HG03103 (cell line): ENCODE measurements around the gene CRCP.
"Not testable (repeated sequence)": the region's sequence is repeated elsewhere in the genome, so short reads cannot be mapped to it uniquely, and the experiment has no call there.

Source experiments
- ATAC-seq: cut with Tn5 transposase; IDR thresholded peaks from one replicate; pipeline ENCODE4 v1.9.1; 2021; ENCODE audit warnings: low read depth; ENCODE audit not compliant: unreplicated experiment

The CRCP gene

DNA sequence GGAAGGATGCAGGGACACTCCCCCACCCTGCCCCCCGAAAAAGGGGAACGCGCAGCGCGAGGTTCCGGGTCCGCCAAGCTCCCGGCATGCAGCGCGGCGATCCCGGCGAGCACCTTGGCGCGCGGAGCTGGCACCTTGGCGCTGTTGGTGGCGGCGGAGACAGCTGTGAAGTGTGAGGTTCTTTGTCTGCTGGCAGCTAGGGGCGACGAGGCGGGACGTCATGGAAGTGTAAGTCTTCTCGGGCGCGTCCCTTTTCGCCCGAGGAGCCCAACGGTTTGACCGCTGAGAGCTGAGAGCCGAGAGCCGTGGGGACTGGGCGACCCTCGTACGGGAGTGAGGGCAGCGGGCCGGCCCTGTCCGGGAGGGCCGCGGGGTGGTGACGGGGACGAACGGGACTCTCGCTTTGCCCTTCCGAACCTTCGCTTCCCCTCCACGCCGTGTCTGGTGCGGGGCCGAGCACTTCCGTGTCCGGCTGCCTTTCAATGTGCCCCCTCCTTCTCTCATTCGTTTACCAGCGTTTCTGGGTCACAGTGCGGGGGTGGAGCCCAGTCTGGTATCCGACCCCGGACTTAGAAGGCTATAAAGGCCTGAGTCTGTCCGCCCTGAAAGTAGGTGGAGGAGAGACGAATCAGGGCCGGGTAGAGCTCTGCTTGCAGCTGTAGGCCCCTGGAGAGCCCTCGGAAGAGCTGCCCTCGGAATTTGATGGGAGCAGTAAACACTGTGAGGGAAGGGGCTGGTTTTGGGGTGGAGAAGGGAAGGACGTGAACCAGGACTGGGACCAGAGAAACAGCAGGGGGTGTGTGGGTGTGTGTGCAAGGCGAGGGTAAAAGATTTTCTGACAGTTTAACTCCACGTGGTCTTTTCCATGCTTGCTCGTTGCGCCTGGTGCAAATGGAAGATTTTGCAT lies at the start of gene CRCP:
TSS of gene CRCP (plus strand) at position 105 of the 907 bp plus-strand sequence. CDS start at position 221, 116 bp downstream.
- peak; percentile 88 for ATAC-seq

DNA sequence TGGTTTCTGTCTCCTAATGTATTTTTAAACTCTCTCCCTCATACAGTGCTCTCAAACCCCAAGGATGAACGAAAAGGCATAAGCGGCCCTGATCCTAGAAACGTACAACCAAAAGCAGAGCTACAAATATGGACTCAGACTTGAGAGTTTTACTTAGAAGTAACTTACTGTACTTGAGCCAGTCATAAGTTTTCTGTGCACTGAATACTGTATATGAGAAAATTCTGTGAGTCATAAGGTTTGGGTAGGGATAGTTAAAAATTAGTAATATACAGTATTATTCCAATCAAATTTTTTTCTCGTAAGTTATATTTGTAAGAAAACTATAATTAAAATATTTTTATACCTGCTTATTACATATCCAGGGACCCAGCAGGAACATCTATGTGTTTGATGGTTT lies 44.9 kb upstream of the CRCP start:
- ATAC-seq, result no peak

DNA sequence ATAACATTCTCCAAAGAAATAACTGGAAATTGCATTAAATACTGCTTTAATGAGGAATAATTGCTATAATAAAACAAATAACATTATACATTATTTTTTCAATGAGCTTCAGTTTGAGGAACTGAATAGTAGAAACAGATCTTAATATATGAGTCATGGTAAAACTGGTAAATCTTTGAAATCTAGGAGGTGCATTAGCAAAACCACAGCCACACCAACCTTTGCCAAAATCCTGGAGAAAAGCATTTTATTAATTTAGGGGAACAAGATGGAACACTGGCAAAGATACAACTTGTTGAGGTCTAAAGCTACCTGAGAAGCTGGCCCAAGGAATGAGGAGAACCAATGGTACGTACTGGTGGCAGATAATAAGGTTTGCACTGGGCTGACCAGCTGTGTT lies 44.4 kb upstream of the CRCP start:
- no peak for ATAC-seq

DNA sequence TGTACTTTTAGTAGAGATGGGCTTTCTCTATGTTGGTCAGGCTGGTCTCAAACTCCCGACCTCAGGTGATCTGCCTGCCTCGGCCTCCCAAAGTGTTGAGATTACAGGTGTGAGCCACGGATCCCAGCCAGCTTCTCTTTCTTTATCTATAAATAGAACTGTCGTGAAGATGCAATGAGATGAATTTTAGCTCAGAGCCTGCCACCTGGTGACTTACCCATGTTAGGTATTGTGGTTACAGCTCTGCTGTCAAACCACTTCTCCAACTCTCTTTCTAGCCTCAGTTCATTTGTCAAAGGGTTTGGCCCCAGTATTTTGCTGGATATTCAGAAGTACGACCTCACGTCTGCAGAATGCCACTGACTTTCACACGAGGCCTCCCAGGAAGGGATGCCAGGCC lies 42.4 kb upstream of the CRCP start:
- not testable (repeated sequence) for ATAC-seq

DNA sequence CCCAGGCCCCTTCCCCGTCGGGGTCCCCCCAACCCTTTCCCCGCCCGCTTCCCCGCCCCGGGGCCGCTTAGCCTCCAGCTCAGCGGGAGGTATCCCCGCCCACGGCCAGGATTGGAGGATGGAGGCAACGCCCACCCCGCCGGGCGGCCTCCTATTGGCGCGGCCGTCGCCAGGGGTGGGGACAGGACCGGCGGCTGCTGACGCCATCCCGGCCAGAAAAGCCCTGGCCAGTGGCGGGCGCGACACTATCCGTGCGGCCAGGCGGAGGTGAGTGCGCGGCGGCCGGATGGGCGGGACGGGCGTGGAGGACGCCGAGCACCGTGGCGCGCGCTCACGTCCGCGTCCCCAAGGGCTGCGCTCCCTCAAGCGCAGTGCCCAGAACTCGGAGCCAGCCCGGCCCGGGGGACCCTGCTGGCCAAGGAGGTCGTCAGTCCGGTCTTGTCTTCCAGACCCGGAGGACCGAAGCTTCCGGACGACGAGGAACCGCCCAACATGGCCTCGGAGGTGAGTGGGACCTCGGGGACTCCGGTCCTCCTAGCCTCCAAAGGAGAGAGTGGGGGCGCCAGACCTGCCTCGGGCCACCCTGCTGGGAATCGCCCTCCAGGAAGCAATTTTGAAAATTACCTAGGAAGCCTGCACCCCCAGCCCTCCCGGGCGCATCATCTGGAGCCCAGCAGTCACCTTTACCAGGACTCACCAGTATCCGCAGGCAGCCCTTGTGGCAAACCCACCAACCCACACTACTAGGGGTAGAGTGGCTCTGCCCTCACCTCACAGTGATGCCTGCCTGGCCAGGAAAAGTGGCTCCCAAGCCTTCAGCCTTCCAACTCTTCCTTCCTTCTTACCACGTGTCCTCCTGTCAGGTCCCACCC lies 38.8 kb upstream of the CRCP start, which contains the start of gene ASL:
TSS of gene ASL (plus strand) at position 230 of the 872 bp plus-strand sequence. CDS start at position 493, 263 bp downstream.
- ATAC-seq, result peak; percentile 99

DNA sequence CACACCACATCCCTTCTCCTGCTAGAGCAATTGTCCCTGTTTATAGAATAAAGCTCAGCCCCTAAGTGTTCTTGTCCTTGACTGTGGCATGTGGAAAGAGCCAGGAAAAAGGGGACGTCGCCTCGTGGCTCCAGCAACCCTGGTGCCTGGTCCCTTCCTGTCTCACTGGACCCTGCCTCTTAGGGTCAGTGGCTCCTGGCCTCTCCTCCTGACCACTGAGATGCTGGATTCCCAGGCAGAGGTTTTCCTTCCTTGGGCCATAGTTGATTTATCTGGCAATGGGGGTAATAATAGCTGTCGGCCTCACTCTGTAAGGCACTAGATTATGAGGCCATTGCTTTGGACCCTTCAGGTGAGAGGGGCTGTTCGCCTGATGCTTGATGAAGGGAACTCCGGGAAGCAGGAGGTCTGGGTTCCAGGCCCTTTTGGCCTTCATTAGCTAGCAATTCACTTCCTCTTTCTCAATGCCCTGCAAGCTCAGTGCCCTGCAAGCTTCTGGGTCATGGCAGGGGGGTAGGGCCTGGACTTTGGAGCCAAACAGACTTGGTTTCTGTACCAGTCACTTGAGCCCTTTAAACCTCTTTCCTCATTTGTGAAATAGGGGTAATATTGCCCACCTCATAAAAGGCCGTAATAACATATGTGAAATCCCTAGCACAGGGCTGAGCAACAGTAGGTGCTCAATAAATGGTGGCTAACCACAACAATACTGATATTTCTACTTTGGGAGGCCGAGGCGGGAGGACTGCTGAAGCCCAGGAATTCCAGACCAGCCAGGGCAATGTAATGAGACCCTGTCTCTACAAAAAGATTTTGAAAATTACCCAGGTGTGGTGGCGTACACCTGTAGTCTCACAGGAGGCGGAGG lies 38.0 kb upstream of the CRCP start:
- ATAC-seq, result no peak

DNA sequence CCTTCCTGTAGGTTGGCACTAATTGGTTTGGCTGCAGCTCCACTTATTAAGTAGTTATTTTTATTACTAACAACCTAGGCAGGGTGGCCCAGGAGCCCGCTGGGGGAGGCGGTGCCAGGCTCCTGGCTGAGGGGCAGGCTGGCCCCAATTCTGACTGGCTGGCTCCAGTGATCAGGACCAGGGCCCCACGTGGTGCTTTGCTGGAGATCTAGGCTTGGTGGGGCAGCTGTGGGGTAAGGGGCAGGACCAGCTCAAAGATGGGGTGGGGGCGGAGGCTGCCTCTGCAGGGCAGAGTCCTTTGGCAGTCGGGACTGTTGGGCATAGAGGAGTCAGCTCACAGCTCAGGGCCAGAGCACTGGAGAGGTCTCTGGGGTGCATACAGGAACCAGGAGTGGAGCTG lies 36.6 kb upstream of the CRCP start:
- no peak for ATAC-seq

DNA sequence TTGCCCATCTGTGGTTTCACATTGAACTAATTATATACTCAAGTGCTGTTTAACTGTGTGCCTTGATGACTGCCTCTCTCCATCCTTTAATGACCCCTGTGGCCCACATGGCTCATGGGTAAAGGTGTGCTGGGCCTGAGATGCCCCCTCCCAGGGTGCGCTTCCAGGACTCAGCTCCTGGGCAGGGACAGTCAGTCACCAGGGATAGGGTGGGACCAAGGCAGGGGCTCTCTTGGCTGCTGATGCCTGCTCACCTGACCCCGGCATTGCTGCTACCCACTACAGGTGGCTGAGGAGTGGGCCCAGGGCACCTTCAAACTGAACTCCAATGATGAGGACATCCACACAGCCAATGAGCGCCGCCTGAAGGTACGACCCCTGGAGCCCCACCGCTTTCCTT lies 32.6 kb upstream of the CRCP start:
- no peak for ATAC-seq

DNA sequence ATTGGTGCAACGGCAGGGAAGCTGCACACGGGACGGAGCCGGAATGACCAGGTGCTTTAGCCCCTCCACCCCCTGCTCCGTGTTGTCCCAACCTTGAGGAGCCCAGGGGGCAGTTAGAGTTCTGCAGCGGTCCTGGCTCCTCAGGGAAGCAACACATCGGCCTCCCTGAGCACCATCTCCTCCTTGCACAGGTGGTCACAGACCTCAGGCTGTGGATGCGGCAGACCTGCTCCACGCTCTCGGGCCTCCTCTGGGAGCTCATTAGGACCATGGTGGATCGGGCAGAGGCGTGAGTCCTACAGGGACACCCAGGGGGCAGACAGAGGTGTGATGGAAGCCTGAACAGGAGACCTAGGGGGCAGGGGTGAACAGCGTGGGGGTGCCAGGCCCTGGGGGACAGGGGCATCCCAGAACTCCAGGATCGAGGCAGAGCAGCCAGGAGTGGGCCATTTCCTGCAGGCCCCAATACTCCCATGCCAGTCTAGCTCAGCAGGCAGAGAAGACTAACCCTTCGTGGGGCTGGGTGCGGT lies 31.7 kb upstream of the CRCP start:
- no peak for ATAC-seq

DNA sequence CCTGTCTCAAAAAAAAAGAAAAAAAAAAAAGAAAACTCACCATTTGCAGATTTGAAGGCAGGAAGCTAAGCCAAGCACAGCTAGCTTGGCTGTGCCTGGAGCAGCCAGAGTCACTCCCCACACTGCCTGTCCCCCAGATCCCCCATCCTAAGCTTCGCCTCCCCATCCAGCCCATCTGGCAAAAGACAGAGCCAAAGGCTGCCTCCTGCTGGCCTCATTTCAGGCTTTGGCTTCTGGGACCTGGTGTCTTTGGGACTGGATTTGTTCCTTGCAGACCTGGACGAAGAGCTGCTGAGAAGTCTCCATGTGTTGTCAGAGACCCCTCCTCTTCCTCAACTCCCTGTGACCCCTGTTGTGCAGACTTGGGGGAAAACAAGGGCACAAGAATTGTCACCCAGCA lies 31.0 kb upstream of the CRCP start:
- no peak for ATAC-seq

DNA sequence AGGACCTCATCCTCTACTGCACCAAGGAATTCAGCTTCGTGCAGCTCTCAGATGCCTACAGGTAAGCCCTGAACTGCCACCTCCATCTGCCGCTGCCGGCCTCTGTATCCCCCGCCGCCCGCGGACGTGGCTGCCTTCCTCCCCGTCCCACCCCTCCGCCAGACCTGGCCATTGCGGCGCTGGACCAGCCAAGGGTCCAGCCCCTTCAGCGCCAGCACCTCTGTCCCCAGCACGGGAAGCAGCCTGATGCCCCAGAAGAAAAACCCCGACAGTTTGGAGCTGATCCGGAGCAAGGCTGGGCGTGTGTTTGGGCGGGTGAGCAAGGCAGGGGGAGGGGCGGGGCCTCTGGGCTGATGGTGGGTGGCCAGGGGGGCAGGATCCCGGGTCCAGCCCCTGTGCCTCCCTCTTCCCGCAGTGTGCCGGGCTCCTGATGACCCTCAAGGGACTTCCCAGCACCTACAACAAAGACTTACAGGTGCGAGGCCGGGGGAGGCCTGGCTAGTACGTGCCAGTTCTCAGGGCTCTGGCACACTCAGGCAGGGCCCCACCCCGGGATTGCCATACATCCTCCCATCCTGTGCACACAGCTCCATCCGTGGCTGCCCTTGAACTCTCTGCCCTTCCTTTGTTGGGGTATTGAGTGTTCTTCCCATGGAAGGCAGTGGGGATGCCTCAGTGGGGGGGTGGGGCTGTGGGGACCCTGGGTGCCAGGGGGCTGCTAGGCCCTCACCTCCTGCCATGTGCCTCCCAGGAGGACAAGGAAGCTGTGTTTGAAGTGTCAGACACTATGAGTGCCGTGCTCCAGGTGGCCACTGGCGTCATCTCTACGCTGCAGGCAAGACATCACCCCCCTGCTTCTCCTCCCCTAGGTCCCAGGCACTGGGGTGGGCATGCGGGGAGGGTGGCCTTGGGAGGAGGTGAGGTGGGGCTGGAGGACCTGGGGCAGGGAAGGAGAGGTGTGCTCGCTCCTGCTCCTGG lies 25.5 kb upstream of the CRCP start:
- no peak for ATAC-seq

DNA sequence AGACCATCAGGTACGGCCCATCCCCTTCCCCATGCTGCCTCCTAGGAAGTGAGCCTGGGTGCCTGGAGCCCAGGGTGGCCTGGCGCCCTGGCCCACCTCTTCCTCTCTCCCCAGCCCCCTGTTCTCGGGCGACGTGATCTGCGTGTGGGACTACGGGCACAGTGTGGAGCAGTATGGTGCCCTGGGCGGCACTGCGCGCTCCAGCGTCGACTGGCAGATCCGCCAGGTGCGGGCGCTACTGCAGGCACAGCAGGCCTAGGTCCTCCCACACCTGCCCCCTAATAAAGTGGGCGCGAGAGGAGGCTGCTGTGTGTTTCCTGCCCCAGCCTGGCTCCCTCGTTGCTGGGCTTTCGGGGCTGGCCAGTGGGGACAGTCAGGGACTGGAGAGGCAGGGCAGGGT lies 22.0 kb upstream of the CRCP start:
- ATAC-seq, result no peak

DNA sequence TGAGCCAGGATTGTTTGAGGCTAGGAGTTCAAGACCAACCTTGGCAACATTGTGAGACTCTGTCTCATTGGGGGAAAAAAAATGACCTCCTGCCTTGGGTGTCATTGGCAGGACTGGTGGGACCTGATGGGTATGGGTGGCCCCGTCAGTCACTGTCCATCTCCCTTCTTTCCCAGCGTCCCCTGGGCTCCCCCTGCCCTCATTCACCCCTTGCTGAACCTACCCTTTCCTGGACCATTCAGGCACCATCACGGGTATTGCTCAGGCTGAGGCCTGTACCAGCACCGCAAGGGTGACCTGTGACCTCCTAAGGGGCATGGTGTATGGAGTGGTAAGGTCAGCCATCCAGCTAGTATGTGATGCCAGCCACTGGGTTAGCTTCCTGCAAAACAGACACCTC lies 19.6 kb upstream of the CRCP start:
- no peak for ATAC-seq

DNA sequence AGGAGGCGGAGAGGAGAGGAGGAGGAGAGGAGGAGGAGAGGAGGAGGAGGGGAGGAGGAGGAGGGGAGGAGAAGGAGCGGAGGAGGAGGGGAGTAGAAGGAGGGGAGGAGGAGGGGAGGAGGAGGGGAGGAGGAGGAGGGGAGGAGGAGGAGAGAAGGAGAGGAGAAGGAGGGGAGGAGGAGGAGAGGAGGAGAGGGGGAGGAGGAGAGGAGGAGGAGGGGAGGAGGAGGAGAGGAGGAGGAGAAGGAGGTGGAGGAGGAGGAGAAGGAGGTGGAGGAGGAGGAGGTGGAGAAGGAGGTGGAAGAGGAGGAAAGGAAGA lies 15.5 kb upstream of the CRCP start:
- no peak for ATAC-seq

DNA sequence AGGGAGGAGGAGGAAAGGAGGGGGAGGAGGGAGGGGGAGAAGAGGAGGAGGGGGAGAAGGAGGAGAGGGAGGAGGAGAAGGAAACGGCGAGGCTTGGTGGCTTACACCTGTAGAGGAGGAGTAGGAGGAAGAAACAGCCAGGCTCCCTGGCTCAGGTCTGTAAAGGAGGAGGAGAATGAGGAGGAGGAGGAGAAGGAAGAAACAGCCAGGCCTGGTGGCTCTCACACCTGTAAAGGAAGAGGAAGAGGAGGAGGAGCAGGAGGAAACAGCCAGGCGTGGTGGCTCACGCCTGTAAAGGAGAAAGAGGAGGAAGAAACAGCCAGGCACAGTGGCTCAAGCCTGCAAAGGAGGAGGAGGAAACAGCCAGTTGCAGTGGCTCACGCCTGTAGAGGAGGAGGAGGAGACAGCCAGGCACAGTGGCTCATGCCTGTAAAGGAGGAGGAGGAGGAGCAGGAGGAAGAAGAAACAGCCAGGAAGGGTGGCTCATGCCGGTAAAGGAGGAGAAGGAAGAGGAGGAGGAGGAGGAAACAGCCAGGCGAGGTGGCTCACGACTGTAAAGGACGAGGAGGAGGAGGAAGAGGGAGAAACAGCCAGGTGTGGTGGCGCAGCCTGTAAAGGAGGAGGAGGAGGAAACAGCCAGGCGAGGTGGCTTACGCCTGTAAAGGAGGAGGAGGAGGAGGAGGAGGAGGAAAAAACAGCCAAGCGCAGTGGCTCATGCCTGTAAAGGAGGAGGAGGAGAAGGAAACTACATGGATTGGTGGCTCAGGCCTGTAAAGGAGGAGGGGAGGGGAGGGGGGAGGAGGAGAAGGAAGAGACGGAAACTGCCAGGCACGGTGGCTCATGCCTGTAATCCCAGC lies 14.9 kb upstream of the CRCP start:
- ATAC-seq, result peak; percentile 75

DNA sequence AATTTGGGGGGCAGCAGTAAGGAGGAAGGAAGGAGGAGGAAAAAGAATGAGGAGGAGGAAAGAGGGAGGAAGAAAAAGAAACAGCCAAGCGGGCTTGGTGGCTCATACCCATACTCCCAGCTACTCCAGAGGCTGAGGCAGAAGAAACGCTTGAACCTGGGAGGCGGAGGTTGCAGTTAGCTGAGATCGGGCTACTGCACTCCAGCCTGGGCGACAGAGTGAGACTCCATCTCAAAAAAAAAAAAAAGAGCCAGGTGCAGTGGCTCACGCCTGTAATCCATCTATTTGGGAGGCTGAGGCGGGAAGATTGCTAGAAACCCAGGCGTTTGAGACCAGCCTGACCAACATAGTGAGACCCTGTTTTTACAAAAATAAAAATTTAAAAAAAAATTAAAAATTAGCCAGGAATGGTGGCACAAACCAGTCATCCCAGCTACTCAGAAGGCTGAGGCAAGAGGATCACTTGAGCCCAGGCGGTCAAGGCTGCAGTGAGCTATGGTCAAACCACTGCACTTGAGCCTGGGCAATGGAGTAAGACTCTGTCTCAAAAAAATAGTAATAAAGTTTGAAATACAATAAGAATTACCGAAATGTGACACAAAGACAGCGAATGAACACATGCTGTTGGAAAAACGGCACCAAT lies 14.1 kb upstream of the CRCP start:
- no peak for ATAC-seq

DNA sequence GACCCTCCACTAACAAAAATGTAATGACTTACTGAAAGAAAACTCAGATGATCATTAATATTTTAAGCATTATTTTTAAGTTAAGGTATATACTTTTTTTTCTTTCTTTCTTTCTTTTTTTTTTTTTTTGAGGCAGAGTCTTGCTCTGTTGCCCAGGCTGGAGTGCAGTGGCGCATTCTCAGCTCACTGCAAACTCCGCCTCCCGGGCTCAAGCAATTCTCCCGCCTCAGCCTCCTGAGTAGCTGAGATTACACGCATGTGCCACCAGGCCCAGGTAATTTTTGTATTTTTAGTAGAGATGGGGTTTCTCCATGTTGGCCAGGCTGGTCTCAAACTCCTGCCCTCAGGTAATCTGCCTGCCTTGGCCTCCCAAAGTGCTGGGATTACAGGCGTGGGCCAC lies 12.5 kb upstream of the CRCP start:
- ATAC-seq, result not testable (repeated sequence)

DNA sequence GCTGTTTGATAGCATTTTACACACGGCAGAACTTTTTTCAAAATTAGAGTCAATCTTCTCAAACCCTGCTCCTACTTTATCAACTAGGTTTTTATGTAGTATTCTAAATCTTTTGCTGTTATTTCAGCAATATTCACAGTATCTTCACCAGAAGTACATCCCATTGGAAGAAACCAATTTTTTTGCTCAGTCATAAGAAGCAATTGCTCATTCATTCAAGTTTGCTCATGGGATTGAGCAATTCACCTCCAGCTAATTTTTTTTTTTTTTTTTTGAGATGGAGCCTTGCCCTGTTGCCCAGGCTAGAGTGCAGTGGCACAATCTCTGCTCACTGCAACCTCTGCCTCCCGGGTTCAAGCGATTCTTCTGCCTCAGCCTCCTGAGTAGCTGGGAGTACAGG lies 10.7 kb upstream of the CRCP start:
- ATAC-seq, result not testable (repeated sequence)
